Activated T-cell treated with anti-CD3 and anti-CD28 coated beads, Interleukin-2, amount 50 U/mL, for 24 hours (primary cell): ENCODE results near the gene BCL10.

Source experiments
- DNase-seq: peaks from one replicate; pipeline ENCODE4 v3.0.0-alpha.2; 2020
- H3K27ac Mint-ChIP-seq: 2 replicates; pipeline ENCODE4 v1.8.0; 2020; ENCODE audit warnings: mild to moderate bottlenecking, mixed read lengths
- H3K27me3 Mint-ChIP-seq: 2 replicates; pipeline ENCODE4 v1.8.0; 2020; ENCODE audit warnings: mixed read lengths
- H3K36me3 Mint-ChIP-seq: 2 replicates; pipeline ENCODE4 v1.8.0; 2020; ENCODE audit warnings: low read depth, mixed read lengths
- H3K4me1 Mint-ChIP-seq: 2 replicates; pipeline ENCODE4 v1.8.0; 2020; ENCODE audit warnings: low read depth, mixed read lengths
- H3K4me3 Mint-ChIP-seq: 2 replicates; pipeline ENCODE4 v1.8.0; 2020; ENCODE audit warnings: mild to moderate bottlenecking, moderate library complexity, mixed read lengths
- H3K9me3 Mint-ChIP-seq: 2 replicates; pipeline ENCODE4 v1.8.0; 2020; ENCODE audit warnings: mixed read lengths

BCL10 gene

DNA sequence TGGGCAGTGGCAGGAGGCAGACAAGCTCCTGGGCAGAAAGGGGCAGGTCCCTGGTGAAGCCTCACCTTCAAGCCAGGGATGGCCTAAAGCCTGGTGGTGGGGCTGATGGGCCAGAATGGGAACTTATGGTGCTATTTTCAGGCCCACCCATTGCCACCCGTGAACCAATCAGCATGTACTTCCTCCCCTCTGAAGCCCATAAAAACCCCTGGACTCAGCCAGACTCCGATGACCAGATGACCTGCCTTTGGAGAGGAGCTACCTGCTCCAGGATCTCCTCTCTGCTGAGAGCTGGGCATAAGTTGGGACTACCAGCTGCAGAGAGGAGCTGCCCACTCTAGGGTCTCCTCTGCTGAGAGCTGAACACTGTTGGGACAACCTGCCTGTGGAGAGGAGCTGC, 7.8 kb upstream of the BCL10 start:
- no peaks in the 10 kb centered on the region for H3K9me3 Mint-ChIP-seq

DNA sequence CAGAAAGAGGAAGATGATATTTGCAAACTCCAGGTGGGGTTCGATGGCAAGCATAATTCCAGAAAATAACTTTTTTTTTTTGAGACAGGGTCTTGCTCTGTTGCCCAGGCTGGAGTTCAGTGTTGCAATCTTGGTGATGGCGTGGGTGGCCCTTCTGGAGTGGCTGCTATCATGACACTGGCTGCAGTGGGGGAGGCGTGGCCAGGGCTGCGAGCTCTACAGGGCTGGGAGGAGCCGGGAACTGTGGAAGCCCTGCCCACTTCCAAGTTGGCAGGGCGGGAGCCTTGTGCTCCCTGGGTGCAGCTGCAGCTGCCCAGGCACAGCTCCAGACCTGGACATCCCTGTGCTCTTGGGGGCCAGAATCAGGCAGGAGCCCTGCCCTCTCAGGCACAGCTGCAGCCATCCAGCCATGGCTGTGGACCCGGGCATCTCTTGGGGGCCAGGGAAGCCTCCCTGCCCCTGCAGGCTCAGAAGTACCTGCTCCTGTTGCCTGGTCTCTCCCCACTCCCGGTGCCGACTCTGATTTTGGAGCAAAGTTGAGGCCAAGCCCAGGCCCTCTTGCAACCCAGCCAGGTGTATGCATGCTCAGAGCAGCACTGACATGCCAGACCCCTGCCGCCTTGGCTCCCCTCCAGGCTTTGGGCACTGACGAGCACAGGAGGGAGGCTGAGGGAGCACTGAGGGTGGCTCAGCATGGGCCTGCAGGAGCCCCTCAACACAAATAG, 7.2 kb upstream of the BCL10 start:
- H3K4me1 Mint-ChIP-seq, result peaks cover 12% of the 10 kb centered on the region
- H3K4me3 Mint-ChIP-seq, result no peak overlapping the region
- DNase-seq, result no peak
- H3K9me3 Mint-ChIP-seq, result no peaks in the 10 kb centered on the region
- no peaks in the 10 kb centered on the region for H3K36me3 Mint-ChIP-seq
- H3K27ac Mint-ChIP-seq, result no peak overlapping the region
- peaks cover 17% of the 10 kb centered on the region for H3K27me3 Mint-ChIP-seq

More for the DNA sequence above, 7.8 kb upstream of the BCL10 start:
- H3K4me3 Mint-ChIP-seq, result no peak overlapping the region
- peaks cover 17% of the 10 kb centered on the region for H3K27me3 Mint-ChIP-seq
- H3K27ac Mint-ChIP-seq, result no peak overlapping the region
- peaks cover 6% of the 10 kb centered on the region for H3K4me1 Mint-ChIP-seq
- no peaks in the 10 kb centered on the region for H3K36me3 Mint-ChIP-seq
- no peak for DNase-seq

DNA sequence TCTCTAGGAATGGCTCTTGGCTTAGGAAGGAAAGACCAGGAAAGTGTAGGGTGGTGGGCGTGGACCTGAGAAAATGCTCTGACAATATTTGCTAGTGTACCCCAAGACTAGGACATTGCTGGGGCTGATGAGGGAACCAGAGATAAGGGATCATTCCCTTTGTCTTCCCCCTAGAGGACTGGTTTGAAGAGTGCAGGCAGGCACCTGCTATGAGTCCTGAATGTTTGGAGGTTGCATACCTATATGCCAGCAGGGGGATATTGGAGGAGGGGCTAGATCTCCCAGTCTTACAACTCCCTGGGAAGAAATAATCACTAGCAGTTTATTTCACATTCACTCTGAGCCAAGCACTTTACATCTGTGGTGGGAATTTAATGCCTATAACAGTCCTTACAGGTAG, 6.0 kb upstream of the BCL10 start:
- no peaks in the 10 kb centered on the region for H3K9me3 Mint-ChIP-seq
- DNase-seq, result no peak
- peaks cover 13% of the 10 kb centered on the region for H3K4me1 Mint-ChIP-seq
- no peak overlapping the region for H3K27ac Mint-ChIP-seq
- peaks cover 17% of the 10 kb centered on the region for H3K27me3 Mint-ChIP-seq
- no peak overlapping the region for H3K4me3 Mint-ChIP-seq
- no peaks in the 10 kb centered on the region for H3K36me3 Mint-ChIP-seq

DNA sequence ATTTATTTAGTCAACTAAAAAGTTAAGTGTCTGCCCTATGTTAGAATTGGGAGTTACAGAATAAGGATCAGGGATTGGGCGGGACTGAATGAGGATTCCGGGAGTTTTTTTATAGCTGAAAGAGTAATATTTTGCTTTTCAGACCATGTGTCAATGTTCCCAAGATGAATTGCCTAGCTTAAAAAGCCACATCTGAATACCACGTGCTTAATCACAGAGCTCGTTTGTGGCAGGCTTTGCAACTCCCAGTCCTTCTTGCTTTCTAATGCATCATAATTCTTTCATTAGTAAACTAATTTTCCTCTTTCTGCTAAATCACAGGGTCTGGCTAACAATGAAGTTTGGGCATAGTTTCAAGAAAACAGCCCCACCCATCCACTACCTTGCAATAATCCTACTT, 4.2 kb upstream of the BCL10 start:
- H3K36me3 Mint-ChIP-seq, result peaks cover 3% of the 10 kb centered on the region
- H3K27me3 Mint-ChIP-seq, result peaks cover 17% of the 10 kb centered on the region
- DNase-seq, result no peak
- peaks cover 17% of the 10 kb centered on the region for H3K4me1 Mint-ChIP-seq
- no peak overlapping the region for H3K27ac Mint-ChIP-seq
- no peaks in the 10 kb centered on the region for H3K9me3 Mint-ChIP-seq
- no peak overlapping the region for H3K4me3 Mint-ChIP-seq

DNA sequence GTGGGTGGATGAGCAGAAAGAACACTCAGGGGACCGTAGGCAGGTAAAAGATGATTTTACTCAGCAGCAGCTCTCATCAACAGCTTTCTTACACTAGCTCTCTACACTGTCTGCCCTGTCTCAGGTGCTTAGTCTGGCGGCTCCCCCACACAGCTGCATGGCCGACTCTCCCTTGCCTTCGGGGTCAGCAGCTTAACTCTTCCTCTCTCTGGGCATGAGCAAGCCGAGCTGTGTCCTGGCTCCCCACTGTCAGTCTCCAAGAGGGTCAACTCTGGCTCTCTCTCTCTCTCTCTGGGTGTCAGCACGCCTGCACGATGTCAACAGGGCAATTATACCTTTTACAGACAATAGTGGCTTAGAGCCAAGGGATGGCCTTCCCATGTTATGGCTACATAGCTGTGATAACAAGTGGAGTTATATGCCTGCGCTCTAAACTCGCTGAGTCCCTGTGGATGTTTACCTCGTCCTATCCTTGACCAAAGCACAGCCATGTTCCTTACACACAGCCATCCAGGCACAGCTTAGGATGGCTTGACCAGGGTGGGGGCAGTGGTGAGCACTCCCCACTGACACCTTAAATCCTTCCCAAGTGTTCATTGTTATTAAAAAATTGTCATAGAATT, 3.1 kb upstream of the BCL10 start:
- Mint-ChIP-seq H3K27ac (no peak overlapping the region), H3K27me3 (peaks cover 17% of the 10 kb centered on the region), H3K36me3 (peaks cover 13% of the 10 kb centered on the region), H3K4me3 (no peak overlapping the region), H3K9me3 (no peaks in the 10 kb centered on the region), H3K4me1 (peaks cover 28% of the 10 kb centered on the region)
- DNase-seq, result no peak

DNA sequence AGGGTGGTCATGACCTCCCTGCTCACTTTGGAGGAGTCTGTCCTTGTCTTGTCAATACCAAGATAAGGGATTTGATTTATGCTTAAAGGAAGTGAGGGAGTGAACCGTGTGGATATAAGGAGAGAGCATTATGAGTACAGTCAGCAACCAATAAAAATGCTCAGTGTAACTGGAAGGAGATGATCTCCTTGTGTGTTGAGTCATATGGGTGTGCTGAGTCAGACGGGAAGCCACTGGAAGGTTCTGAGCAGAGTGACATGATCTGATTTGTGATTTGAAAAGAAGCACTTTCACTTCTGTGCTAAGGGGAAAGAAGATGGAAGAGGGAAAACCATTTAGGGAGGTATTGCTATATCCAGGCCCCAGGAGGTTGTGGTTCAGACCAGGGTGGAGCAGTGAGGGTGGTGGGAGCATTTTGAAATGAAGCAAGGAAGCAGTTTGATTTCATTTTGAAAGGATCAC, 2.5 kb upstream of the BCL10 start:
- peak overlapping the region; percentile 9 for H3K27ac Mint-ChIP-seq
- H3K27me3 Mint-ChIP-seq, result peaks cover 17% of the 10 kb centered on the region
- no peak for DNase-seq
- no peaks in the 10 kb centered on the region for H3K9me3 Mint-ChIP-seq
- H3K4me3 Mint-ChIP-seq, result no peak overlapping the region
- H3K4me1 Mint-ChIP-seq, result peaks cover 35% of the 10 kb centered on the region
- peaks cover 19% of the 10 kb centered on the region for H3K36me3 Mint-ChIP-seq

DNA sequence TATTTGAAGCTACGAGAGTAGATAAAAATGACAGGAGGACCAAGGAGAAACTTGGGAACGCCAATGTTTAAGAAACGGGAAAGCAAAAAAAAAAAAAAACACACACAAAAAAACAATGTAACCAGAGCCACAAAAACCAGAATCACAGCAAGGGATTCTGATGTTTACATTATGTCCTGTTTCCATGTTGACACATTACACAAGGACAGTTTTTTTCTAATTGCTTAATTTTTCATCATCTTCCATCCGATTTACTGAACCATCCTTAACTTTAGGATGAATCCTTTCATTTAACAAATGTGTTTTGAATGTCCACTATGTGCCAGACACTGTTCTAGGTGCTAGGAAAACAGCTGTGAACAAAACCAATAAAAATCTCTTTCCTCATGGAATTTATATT, 1.4 kb upstream of the BCL10 start:
- no peak for DNase-seq
- H3K4me1 Mint-ChIP-seq, result peaks cover 46% of the 10 kb centered on the region
- no peak overlapping the region for H3K27ac Mint-ChIP-seq
- H3K4me3 Mint-ChIP-seq, result no peak overlapping the region
- peaks cover 17% of the 10 kb centered on the region for H3K27me3 Mint-ChIP-seq
- peaks cover 30% of the 10 kb centered on the region for H3K36me3 Mint-ChIP-seq
- H3K9me3 Mint-ChIP-seq, result no peaks in the 10 kb centered on the region

DNA sequence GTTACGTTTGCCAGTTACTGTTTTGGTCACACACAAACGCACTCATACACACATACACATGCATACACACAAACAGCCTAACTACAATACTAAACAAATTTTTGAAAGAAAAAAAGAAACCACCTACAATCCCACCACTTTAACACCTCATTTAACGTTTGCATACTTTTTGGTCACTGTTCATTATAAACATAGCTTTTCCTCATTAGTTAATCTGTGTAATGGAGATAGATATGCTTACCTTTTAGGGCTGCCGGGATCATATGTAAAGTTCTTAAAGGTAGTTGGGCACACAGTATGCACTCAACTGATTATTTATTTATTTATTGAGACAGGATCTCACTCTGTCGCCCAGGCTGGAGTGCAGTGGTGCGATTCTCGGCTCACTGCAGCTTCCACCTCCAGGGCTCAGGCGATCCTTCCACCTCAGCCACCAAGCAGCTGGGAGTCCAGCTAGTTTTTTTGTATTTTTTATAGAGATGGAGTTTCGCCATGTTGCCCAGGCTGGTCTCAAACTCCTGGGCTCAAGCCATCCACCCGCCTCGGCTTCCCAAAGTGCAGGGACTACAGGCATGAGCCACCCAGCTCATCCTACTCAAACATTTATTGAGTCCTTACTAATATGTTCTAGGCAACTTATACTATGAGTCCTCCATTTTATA, 677 bp upstream of the BCL10 start:
- Mint-ChIP-seq H3K4me3 (peak overlapping the region; percentile 86), H3K9me3 (no peaks in the 10 kb centered on the region), H3K27me3 (peaks cover 11% of the 10 kb centered on the region), H3K4me1 (peaks cover 49% of the 10 kb centered on the region), H3K36me3 (peaks cover 33% of the 10 kb centered on the region), H3K27ac (peak overlapping the region; percentile 95)
- no peak for DNase-seq

DNA sequence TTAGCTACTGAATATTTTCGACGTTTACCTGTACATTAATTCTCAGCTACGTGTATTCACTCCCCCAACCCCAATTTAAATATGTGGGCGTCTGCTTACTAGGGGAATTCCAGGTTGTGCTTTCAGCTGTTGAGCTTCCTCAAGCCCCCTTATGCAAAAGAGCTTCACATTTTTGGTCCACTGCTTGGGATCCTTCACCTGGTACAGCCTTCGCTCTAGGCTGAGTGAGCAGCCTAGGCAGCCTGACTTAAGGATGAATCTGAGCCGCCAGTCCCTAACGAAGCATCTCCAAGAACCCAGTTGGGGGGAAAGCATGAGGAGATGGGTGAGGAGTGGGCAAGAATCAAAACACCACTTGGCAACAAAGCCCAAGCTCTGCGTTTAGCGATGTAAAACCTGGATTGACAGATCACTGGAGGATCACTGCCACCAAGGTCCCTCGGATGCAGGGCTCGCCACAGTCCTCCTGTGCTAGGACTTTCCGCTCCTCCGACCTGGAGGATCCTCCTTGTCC, 674 bp downstream of the BCL10 start:
- DNase-seq, result no peak
- peaks cover 62% of the 10 kb centered on the region for H3K4me1 Mint-ChIP-seq
- H3K27me3 Mint-ChIP-seq, result peaks cover 4% of the 10 kb centered on the region
- peak overlapping the region; percentile 86 for H3K4me3 Mint-ChIP-seq
- peak overlapping the region; percentile 95 for H3K27ac Mint-ChIP-seq
- peaks cover 46% of the 10 kb centered on the region for H3K36me3 Mint-ChIP-seq
- no peaks in the 10 kb centered on the region for H3K9me3 Mint-ChIP-seq

DNA sequence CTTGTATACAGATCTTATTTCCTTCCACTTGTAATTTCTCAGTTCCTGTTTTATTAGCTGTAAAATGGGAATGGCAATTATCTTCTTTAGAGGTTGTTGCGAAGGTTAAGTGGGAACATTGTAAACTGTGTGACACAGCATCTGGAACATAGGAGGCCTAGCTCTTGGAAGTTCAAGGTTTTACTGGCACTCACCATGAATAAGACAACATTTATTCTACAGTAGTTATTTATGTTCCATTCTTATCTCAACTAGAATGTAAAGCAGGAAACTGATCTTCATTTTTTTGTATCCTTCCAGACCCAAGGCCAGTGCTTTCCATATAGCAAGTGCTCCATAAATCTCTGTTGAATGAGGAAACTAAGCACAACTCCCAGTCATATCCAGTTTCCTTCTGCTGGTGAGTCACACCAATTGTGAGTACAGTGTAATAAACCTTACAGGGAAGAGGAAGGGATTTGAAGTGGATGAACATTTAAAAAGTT, 1.4 kb downstream of the BCL10 start:
- peaks cover 54% of the 10 kb centered on the region for H3K36me3 Mint-ChIP-seq
- no peaks in the 10 kb centered on the region for H3K9me3 Mint-ChIP-seq
- H3K27ac Mint-ChIP-seq, result peak overlapping the region; percentile 95
- no peaks in the 10 kb centered on the region for H3K27me3 Mint-ChIP-seq
- H3K4me3 Mint-ChIP-seq, result peak overlapping the region; percentile 86
- peaks cover 67% of the 10 kb centered on the region for H3K4me1 Mint-ChIP-seq
- DNase-seq, result no peak

DNA sequence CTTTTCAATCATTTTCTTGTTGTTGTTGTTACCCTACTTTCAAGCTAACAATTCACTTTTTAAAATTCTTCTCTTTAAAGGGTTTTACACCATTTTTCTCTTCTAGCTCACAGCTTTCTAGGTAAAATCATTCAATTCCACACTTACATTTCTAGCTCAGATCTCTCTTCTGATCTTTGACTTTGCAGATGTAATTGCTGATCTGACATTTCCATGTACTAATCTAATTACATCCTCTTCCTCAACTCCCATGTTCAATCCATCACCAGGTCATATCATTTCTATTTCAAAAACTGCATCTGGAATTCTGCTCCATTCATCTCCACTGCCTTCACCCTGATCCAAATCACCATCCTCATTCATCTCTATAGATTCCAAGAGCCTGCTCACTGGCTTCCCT, 3.0 kb downstream of the BCL10 start:
- H3K4me3 Mint-ChIP-seq, result no peak overlapping the region
- H3K27me3 Mint-ChIP-seq, result no peaks in the 10 kb centered on the region
- H3K27ac Mint-ChIP-seq, result peak overlapping the region; percentile 0
- H3K9me3 Mint-ChIP-seq, result no peaks in the 10 kb centered on the region
- H3K36me3 Mint-ChIP-seq, result peaks cover 67% of the 10 kb centered on the region
- DNase-seq, result no peak
- peaks cover 56% of the 10 kb centered on the region for H3K4me1 Mint-ChIP-seq

DNA sequence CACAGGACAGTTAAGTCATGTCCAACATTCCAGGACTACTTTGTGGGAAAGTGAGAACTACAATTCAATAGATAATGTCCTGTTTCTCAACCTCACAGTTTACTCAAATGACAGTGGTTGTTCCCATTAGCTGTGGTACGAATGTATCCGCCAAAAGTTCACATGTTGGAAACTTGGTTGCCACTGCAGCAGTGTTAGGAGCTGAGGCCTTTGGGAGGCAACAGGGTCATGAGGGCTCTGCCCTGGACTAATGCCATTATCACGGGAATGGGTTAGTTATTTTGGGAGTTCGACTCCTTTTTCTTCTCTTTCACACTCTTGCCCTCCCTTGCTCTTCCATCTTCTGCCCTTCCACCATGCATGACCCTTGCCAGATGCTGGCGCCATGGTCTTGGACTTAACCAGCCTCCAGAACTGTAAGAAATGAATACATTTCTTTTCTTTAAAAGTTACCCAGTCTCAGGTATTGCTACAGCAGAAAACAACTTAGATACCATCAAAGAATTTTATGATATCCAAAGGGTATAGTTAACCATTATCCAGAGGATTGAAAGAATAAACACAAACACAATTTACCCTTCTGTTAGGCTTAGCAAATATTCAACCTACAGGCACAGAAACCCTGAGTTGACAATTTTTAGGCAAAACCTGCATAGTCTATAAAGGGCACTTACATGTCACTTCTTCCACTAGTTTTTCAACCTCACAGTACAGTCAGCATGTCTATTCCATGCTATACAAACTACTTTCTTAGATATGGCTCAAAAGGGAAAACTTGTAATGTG, 7.4 kb downstream of the BCL10 start:
- H3K27ac Mint-ChIP-seq, result no peak overlapping the region
- no peak overlapping the region for H3K4me3 Mint-ChIP-seq
- no peaks in the 10 kb centered on the region for H3K27me3 Mint-ChIP-seq
- no peak for DNase-seq
- H3K9me3 Mint-ChIP-seq, result no peaks in the 10 kb centered on the region
- H3K4me1 Mint-ChIP-seq, result peaks cover 41% of the 10 kb centered on the region
- H3K36me3 Mint-ChIP-seq, result peaks cover 81% of the 10 kb centered on the region

DNA sequence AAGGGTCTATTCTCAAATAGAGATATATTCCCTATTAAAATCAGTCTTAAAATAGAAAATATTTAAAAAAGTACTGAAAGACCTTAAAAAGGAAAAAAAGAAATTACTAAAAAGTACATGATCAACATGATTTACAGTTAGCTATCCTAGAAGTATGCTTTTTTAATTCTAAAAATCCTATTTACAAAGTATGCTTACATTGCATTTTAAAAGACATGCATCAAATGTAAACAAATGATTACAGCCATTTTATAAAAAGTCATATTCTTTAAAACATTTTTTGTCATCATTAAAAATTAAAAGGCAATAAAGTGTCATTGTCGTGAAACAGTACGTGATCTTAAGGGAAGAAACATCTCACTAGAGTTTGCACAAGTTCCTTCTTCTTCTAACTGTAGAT, 9.1 kb downstream of the BCL10 start:
- Mint-ChIP-seq H3K27ac (no peak overlapping the region), H3K27me3 (no peaks in the 10 kb centered on the region), H3K9me3 (no peaks in the 10 kb centered on the region), H3K4me1 (peaks cover 26% of the 10 kb centered on the region), H3K36me3 (peaks cover 78% of the 10 kb centered on the region), H3K4me3 (no peak overlapping the region)
- DNase-seq, result no peak

DNA sequence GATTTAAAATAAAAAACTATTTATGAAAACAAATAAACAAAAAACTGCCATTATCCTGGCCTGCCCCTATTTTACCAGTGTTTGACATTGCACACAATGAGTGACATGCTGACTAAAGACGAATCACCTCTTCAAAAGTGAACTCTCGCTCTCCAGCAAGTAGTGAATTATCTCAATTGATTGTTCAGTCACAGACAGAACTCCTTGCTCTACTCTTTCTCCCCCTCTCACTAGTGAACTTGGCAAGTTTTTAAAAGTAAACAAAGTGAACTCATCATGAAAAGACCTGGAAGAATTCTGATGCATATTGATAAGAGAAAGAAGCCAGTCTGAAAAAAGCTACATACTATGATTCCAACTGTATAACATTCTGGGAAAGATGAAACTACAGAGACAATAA, 12.3 kb downstream of the BCL10 start:
- Mint-ChIP-seq H3K36me3 (peaks cover 54% of the 10 kb centered on the region), H3K9me3 (no peaks in the 10 kb centered on the region), H3K27ac (peak overlapping the region; percentile 47), H3K27me3 (no peaks in the 10 kb centered on the region), H3K4me1 (peaks cover 11% of the 10 kb centered on the region), H3K4me3 (no peak overlapping the region)
- DNase-seq, result no peak
